ENCODE data around the gene WFDC6. TPM values are rescaled to one million over a fixed set of nuclear protein-coding genes. Genes with fewer than 3 reads are reported as not detected.

The WFDC6 gene
- total and polyA plus RNA-seq, 7 donors, result not detected

- H3K27me3 ChIP-seq, result no peaks in the 10 kb centered on the region
- no peak for DNase-seq
- intact Hi-C loops (cut with DNase I), result no loop called here
- H3K4me3 ChIP-seq, result no peak overlapping the region
- H3K36me3 ChIP-seq, result peaks cover 0 to 12% (median 2%) of the 10 kb centered on the region in 4 donors
- WGBS, 2 donors, result 18 to 67% methylated on average over 4 of the region's 4 CpGs
- H3K9me3 ChIP-seq, result no peaks in the 10 kb centered on the region
- TF ChIP-seq POLR2A (IDR thresholded peaks at IDR 0.05) (no peak), EP300 (IDR thresholded peaks at IDR 0.05) (no peak), CTCF (IDR thresholded peaks at IDR 0.05) (no peak), POLR2AphosphoS5 (IDR thresholded peaks at IDR 0.05) (no peak)
- H3K4me1 ChIP-seq, result no peaks in the 10 kb centered on the region
- no peak overlapping the region for H3K27ac ChIP-seq
These were observed 53.9 kb downstream of the WFDC6 start for GRCh38 chr20:45485388-45485787.

GRCh38 chr20:45484676-45485075 lies 54.6 kb downstream of the WFDC6 start:
- no peaks in the 10 kb centered on the region for H3K27me3 ChIP-seq
- H3K9me3 ChIP-seq, result no peaks in the 10 kb centered on the region
- TF ChIP-seq EP300 (IDR thresholded peaks at IDR 0.05) (no peak), CTCF (IDR thresholded peaks at IDR 0.05) (no peak), POLR2AphosphoS5 (IDR thresholded peaks at IDR 0.05) (no peak), POLR2A (IDR thresholded peaks at IDR 0.05) (no peak)
- H3K36me3 ChIP-seq, result peaks cover 0 to 18% (median 2%) of the 10 kb centered on the region in 4 donors
- WGBS, 2 donors, result 17 to 52% methylated on average over 6 of the region's 6 CpGs
- no peak overlapping the region for H3K27ac ChIP-seq
- H3K4me3 ChIP-seq, result no peak overlapping the region
- DNase-seq, result no peak
- H3K4me1 ChIP-seq, result no peaks in the 10 kb centered on the region
- intact Hi-C loops (cut with DNase I), result no loop called here

Small RNA genes within 50 kb of the gene (small RNA-seq; reads per million reads assigned to genes)
- gene AL031663.1 (0 reads per million in 3 donors), gene HSPD1P21 (0 reads per million in 3 donors), gene RNA5SP485 (0 reads per million in 3 donors)

Other genes with a start within 250 kb of the WFDC6 start
- gene RBPJL, start 232.6 kb downstream of the WFDC6 start, total RNA-seq, result not detected
- 1 to 10 TPM in 1 of 3 donors, not detected in 2; 1.8 TPM for gene RBPJL, start 232.6 kb downstream of the WFDC6 start, polyA plus RNA-seq
- not detected for gene MATN4, start 231.2 kb downstream of the WFDC6 start, total RNA-seq
- under 1 TPM in 1 of 3 donors, not detected in 2; 0.17 TPM for gene MATN4, start 231.2 kb downstream of the WFDC6 start, polyA plus RNA-seq
- gene SDC4, start 191.1 kb downstream of the WFDC6 start, total RNA-seq, result 100 to 1,000 TPM in 1 of 4 donors, 10 to 100 TPM in 3; 79.9 to 149 (median 88.5) TPM
- gene SDC4, start 191.1 kb downstream of the WFDC6 start, polyA plus RNA-seq, result 10 to 100 TPM; 22.2 to 63.9 (median 23.6) TPM
- 10 to 100 TPM; 44.2 to 58.7 (median 52.2) TPM for gene SYS1, start 176.3 kb downstream of the WFDC6 start, total RNA-seq
- 10 to 100 TPM; 14.4 to 35.6 (median 17.1) TPM for gene SYS1, start 176.3 kb downstream of the WFDC6 start, polyA plus RNA-seq
- gene TP53TG5, start 161.2 kb downstream of the WFDC6 start, total RNA-seq, result under 1 TPM in 1 of 4 donors, not detected in 3; 0.36 TPM
- gene TP53TG5, start 161.2 kb downstream of the WFDC6 start, polyA plus RNA-seq, result under 1 TPM in 1 of 3 donors, not detected in 2; 0.03 TPM
- gene DBNDD2, start 131.2 kb downstream of the WFDC6 start, total RNA-seq, result 100 to 1,000 TPM in 3 of 4 donors, 10 to 100 TPM in 1; 99.7 to 111 (median 103) TPM
- 100 to 1,000 TPM; 112 to 174 (median 137) TPM for gene DBNDD2, start 131.2 kb downstream of the WFDC6 start, polyA plus RNA-seq
- 10 to 100 TPM; 49.7 to 66.7 (median 56.1) TPM for gene PIGT, start 123.3 kb downstream of the WFDC6 start, total RNA-seq
- gene PIGT, start 123.3 kb downstream of the WFDC6 start, polyA plus RNA-seq, result 10 to 100 TPM; 33.0 to 98.7 (median 43.0) TPM
- 10 to 100 TPM; 33.9 to 94.1 (median 39.6) TPM for gene WFDC2, start 69.7 kb downstream of the WFDC6 start, total RNA-seq
- gene WFDC2, start 69.7 kb downstream of the WFDC6 start, polyA plus RNA-seq, result 10 to 100 TPM; 29.6 to 86.6 (median 65.5) TPM
- gene SPINT3, start 23.9 kb downstream of the WFDC6 start, total RNA-seq, result not detected
- gene SPINT3, start 23.9 kb downstream of the WFDC6 start, polyA plus RNA-seq, result not detected
- not detected for gene EPPIN, start 7.9 kb upstream of the WFDC6 start, total RNA-seq
- gene EPPIN, start 7.9 kb upstream of the WFDC6 start, polyA plus RNA-seq, result not detected
- gene WFDC8, start 39.8 kb upstream of the WFDC6 start, total RNA-seq, result not detected
- not detected for gene WFDC8, start 39.8 kb upstream of the WFDC6 start, polyA plus RNA-seq
- not detected for gene WFDC10A, start 90.3 kb upstream of the WFDC6 start, total RNA-seq
- not detected for gene WFDC10A, start 90.3 kb upstream of the WFDC6 start, polyA plus RNA-seq
- gene WFDC9, start 91.8 kb upstream of the WFDC6 start, total RNA-seq, result not detected
- not detected for gene WFDC9, start 91.8 kb upstream of the WFDC6 start, polyA plus RNA-seq
- not detected for gene WFDC11, start 130.8 kb upstream of the WFDC6 start, total RNA-seq
- gene WFDC11, start 130.8 kb upstream of the WFDC6 start, polyA plus RNA-seq, result not detected
- not detected for gene WFDC13, start 162.6 kb upstream of the WFDC6 start, total RNA-seq
- gene WFDC13, start 162.6 kb upstream of the WFDC6 start, polyA plus RNA-seq, result not detected
- not detected for gene WFDC10B, start 165.5 kb upstream of the WFDC6 start, total RNA-seq
- gene WFDC10B, start 165.5 kb upstream of the WFDC6 start, polyA plus RNA-seq, result under 1 TPM in 1 of 3 donors, not detected in 2; 0.52 TPM
- gene SPINT4, start 182.9 kb upstream of the WFDC6 start, total RNA-seq, result not detected
- gene SPINT4, start 182.9 kb upstream of the WFDC6 start, polyA plus RNA-seq, result not detected

Data from sigmoid colon (tissue), 7 donors.